ENCODE data around the gene TSPAN11.

DNA sequence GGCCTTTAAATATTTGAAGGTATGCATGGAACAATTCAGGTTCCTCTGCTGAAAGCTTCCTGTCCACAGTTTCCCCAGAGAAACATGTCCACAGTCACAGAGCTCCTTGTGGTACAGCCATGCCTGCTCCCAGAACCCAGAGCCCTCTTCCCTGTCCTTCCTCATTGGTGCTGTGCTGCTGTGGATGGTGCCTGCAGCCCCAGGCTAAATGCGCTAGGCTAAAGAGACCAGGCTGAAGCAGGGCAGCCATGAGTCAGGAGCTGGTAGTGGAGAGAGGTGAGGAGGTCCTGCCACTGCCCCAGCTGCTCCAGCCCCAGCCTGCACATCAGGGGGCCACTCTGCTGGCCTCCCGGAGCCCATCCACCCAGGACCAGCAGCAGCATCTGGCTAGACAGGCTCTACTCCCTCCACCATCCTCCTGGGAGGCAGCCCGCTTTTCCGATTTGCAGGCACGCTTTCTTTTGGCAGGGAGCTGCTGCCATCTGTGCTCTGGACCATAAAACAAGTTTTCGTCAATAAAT, 81.8 kb downstream of the TSPAN11 start:
- TF ChIP-seq CTCF (IDR thresholded peaks at IDR 0.05) (no peak), POLR2AphosphoS5 (IDR thresholded peaks at IDR 0.05) (no peak), EP300 (IDR thresholded peaks at IDR 0.05; ENCODE audit: low read depth) (no peak)
